ENCODE results near the gene ENOX2. TPM values are rescaled to one million over a fixed set of nuclear protein-coding genes. Genes with fewer than 3 reads are reported as not detected.
"Not testable (repeated sequence)": the region's sequence is repeated elsewhere in the genome, so short reads cannot be mapped to it uniquely, and the experiment has no call there.

Gene ENOX2
- total and polyA plus RNA-seq, 5 experiments from 2014 or later = 13.1 to 17.4 (median 15.1) TPM

- no peak overlapping the region for H3K27ac Mint-ChIP-seq
- no peak for DNase-seq
- H3K4me3 Mint-ChIP-seq = no peak overlapping the region
- H3K36me3 Mint-ChIP-seq = peaks cover 0 to 3% (median 2%) of the 10 kb centered on the region in 3 donors
- H3K4me1 Mint-ChIP-seq = no peaks in the 10 kb centered on the region
- no peak for ATAC-seq
- POLR2A ChIA-PET = no interaction called here
- H3K9me3 Mint-ChIP-seq = no peaks in the 10 kb centered on the region
- H3K27me3 Mint-ChIP-seq = no peaks in the 10 kb centered on the region
These were observed 103.6 kb downstream of the ENOX2 start for GRCh38 chrX:130799393-130799792.

- DNase-seq (no peak), ATAC-seq (no peak)
- H3K27ac Mint-ChIP-seq = no peak overlapping the region
- peaks cover 0 to 3% (median 0%) of the 10 kb centered on the region in 9 donors for H3K9me3 Mint-ChIP-seq
- no peaks in the 10 kb centered on the region for H3K4me1 Mint-ChIP-seq
- H3K36me3 Mint-ChIP-seq = peaks cover 0 to 4% (median 0%) of the 10 kb centered on the region in 3 donors
- POLR2A ChIA-PET = no interaction called here
- no peaks in the 10 kb centered on the region for H3K27me3 Mint-ChIP-seq
- no peak overlapping the region for H3K4me3 Mint-ChIP-seq
These were observed 109.0 kb downstream of the ENOX2 start for GRCh38 chrX:130793975-130794374.

GRCh38 chrX:130791870-130792269 lies 111.1 kb downstream of the ENOX2 start:
- H3K27ac Mint-ChIP-seq, ATAC-seq, POLR2A ChIA-PET, H3K9me3 Mint-ChIP-seq, H3K4me1 Mint-ChIP-seq, H3K36me3 Mint-ChIP-seq, H3K27me3 Mint-ChIP-seq, H3K4me3 Mint-ChIP-seq, DNase-seq: not testable (repeated sequence)

- DNase-seq (no peak), ATAC-seq (no peak)
- Mint-ChIP-seq H3K27ac (no peak overlapping the region), H3K36me3 (peaks cover 0 to 2% (median 0%) of the 10 kb centered on the region in 3 donors), H3K9me3 (peaks cover 0 to 3% (median 0%) of the 10 kb centered on the region in 9 donors), H3K27me3 (no peaks in the 10 kb centered on the region), H3K4me3 (no peak overlapping the region), H3K4me1 (no peaks in the 10 kb centered on the region)
- POLR2A ChIA-PET = no interaction called here
These were observed 113.2 kb downstream of the ENOX2 start for GRCh38 chrX:130789793-130790192.

DNA sequence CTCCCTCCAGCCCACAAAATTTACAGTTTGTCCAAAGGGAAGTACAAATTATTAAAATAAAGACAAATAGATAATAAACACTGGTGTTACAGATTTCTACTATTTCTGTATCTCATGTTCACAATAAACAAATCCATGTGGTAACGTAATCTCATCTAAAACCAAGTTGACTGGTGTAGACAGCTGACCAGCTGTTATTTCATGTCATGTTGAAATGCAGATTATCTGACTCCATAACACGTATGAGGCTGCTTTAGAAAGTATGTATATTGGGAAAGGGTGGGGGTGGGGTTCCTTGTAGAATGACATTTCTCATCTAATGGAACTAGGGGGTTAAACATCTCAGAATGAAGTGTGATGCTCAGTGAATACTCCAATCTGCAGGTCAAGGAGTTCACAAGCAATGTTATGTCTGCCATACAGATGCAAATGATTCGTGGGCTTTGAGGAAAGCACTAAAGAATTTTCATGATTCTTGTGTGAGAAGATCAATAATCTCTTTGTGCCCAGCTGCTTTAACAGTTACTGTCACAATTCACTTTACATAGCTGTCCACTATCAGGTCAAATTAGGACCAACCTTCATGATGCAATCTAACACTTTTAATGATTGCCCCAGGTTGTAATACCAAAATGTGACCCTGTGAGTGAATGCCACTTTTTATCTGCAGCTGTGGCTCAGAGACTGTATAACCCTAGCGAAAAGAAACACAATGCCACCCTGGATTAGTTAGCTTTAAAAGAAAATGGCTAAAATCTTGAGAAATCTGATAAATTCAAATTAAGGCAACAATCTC lies 114.0 kb downstream of the ENOX2 start:
- Mint-ChIP-seq H3K4me3 (no peak overlapping the region), H3K27me3 (no peaks in the 10 kb centered on the region), H3K27ac (no peak overlapping the region), H3K4me1 (no peaks in the 10 kb centered on the region), H3K9me3 (peaks cover 0 to 3% (median 0%) of the 10 kb centered on the region in 9 donors), H3K36me3 (peaks cover 0 to 2% (median 0%) of the 10 kb centered on the region in 3 donors)
- no peak for DNase-seq
- POLR2A ChIA-PET = no interaction called here
- no peak for ATAC-seq

DNA sequence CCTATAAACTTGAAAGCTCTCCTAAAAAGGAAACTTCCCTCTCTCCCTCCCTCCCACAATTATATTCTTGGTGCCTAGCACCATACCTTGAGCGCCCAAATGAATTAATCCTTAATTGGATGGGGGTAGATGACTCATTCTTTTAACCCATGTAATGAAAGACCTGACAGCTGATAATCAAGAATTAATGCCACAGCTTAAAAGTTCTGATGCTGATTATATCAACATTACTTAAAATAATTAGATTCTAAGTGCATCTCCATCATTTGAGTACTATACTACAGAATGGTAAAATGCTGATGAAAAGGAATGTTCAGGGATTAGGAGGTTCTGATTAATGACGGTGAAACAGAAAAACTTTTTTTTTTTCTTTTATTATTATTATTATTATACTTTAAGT lies 117.0 kb downstream of the ENOX2 start:
- no peak overlapping the region for H3K27ac Mint-ChIP-seq
- no peak overlapping the region for H3K4me3 Mint-ChIP-seq
- POLR2A ChIA-PET = no interaction called here
- peaks cover 0 to 6% (median 5%) of the 10 kb centered on the region in 3 donors for H3K36me3 Mint-ChIP-seq
- no peak for ATAC-seq
- no peaks in the 10 kb centered on the region for H3K27me3 Mint-ChIP-seq
- no peak for DNase-seq
- no peaks in the 10 kb centered on the region for H3K4me1 Mint-ChIP-seq
- H3K9me3 Mint-ChIP-seq = no peaks in the 10 kb centered on the region

GRCh38 chrX:130778773-130779172 lies 124.2 kb downstream of the ENOX2 start:
- Mint-ChIP-seq H3K9me3 (peaks cover 0 to 1% (median 0%) of the 10 kb centered on the region in 9 donors), H3K27me3 (no peaks in the 10 kb centered on the region), H3K4me1 (no peaks in the 10 kb centered on the region), H3K36me3 (peaks cover 4 to 37% (median 23%) of the 10 kb centered on the region in 3 donors), H3K27ac (no peak overlapping the region), H3K4me3 (no peak overlapping the region)
- ATAC-seq (no peak), DNase-seq (no peak)
- POLR2A ChIA-PET = no interaction called here

- DNase-seq (no peak), ATAC-seq (no peak)
- H3K27me3 Mint-ChIP-seq = no peaks in the 10 kb centered on the region
- peaks cover 0 to 4% (median 0%) of the 10 kb centered on the region in 4 donors for H3K4me1 Mint-ChIP-seq
- H3K36me3 Mint-ChIP-seq = peaks cover 4 to 37% (median 27%) of the 10 kb centered on the region in 3 donors
- H3K9me3 Mint-ChIP-seq = peaks cover 0 to 1% (median 0%) of the 10 kb centered on the region in 9 donors
- no peak overlapping the region for H3K27ac Mint-ChIP-seq
- POLR2A ChIA-PET = no interaction called here
- no peak overlapping the region for H3K4me3 Mint-ChIP-seq
These were observed 127.2 kb downstream of the ENOX2 start for GRCh38 chrX:130775849-130776248.

DNA sequence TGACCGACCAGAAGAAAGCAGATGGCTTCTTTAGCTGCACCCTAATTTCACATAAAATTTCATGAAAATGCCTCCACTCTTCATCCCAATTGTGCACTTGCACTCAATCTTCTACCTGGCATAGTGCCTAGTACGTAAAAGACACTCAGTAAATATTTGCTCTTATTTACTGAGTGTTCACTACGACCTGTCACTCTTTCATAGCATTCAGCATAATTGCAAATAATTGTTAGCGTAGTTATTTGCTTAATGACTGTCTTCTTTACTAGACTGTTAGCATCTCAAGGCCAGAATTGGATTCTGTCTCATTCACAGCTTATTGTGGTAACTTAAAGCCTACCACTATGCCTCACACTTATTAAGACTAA lies 130.2 kb downstream of the ENOX2 start:
- no peak overlapping the region for H3K27ac Mint-ChIP-seq
- no peak overlapping the region for H3K4me3 Mint-ChIP-seq

DNA sequence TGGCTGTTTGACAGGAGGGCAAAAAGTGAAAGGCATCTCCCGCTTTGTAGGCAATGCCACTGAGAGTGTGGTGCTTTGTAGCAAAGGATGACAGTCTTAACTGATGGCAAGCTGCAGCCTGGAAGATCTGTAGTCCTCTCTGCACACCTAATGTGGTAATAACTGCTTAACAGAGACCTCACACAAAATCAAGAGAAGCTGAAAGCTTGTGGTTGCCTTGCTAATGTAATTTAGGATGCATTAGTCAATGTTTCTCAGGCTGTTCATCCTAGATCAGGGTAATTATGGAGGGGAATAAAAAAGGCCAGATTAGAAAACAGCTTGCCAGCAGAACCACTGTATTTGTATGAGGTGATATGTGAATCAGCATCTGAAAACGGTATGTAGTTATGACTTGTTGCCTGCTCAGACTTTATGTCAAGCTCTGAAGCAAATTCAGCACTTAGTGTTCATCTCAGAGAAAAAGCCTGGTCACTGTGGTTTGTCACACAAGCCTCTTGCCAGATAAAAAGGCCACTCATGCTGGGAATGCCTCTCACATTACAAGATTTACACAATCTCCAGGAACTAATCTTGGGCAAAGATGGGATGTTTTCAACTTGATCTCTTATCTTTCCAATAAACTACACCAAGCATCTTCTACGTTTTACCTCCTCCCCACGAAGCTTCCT lies 130.8 kb downstream of the ENOX2 start:
- H3K9me3 Mint-ChIP-seq = peaks cover 0 to 2% (median 0%) of the 10 kb centered on the region in 9 donors
- POLR2A ChIA-PET = no interaction called here
- H3K27ac Mint-ChIP-seq = no peak overlapping the region
- H3K4me1 Mint-ChIP-seq = peaks cover 0 to 4% (median 0%) of the 10 kb centered on the region in 4 donors
- H3K27me3 Mint-ChIP-seq = no peaks in the 10 kb centered on the region
- no peak for DNase-seq
- peaks cover 0 to 29% (median 21%) of the 10 kb centered on the region in 3 donors for H3K36me3 Mint-ChIP-seq
- ATAC-seq = no peak
- no peak overlapping the region for H3K4me3 Mint-ChIP-seq

More for the DNA sequence above, 130.2 kb downstream of the ENOX2 start:
- no peaks in the 10 kb centered on the region for H3K27me3 Mint-ChIP-seq
- DNase-seq (no peak), ATAC-seq (no peak)
- POLR2A ChIA-PET = no interaction called here
- peaks cover 0 to 4% (median 0%) of the 10 kb centered on the region in 4 donors for H3K4me1 Mint-ChIP-seq
- peaks cover 0 to 1% (median 0%) of the 10 kb centered on the region in 9 donors for H3K9me3 Mint-ChIP-seq
- peaks cover 0 to 27% (median 19%) of the 10 kb centered on the region in 3 donors for H3K36me3 Mint-ChIP-seq

DNA sequence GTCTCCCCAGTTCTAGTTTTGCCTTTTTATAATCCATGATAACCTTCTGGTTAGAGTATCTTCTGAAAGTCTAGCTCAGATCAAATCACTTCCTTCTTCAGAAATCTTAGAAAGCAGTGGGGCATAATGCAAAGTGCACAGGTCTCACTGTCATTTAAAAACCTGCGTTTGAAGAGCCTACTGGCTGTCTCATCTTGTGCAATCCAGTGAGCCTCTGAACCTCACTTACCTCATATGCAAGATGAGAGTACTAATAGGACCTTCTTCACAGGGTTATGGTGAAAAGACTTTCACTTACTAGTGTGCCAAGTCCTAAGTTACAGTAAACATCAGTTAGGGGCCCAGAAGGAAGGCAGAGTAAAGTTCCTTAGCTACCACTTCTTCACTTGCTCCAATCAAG lies 131.4 kb downstream of the ENOX2 start:
- ATAC-seq (no peak), DNase-seq (no peak)
- POLR2A ChIA-PET = no interaction called here
- no peaks in the 10 kb centered on the region for H3K27me3 Mint-ChIP-seq
- peaks cover 0 to 2% (median 0%) of the 10 kb centered on the region in 9 donors for H3K9me3 Mint-ChIP-seq
- no peak overlapping the region for H3K4me3 Mint-ChIP-seq
- H3K36me3 Mint-ChIP-seq = peaks cover 0 to 26% (median 21%) of the 10 kb centered on the region in 3 donors
- H3K4me1 Mint-ChIP-seq = peaks cover 0 to 4% (median 0%) of the 10 kb centered on the region in 4 donors
- no peak overlapping the region for H3K27ac Mint-ChIP-seq

DNA sequence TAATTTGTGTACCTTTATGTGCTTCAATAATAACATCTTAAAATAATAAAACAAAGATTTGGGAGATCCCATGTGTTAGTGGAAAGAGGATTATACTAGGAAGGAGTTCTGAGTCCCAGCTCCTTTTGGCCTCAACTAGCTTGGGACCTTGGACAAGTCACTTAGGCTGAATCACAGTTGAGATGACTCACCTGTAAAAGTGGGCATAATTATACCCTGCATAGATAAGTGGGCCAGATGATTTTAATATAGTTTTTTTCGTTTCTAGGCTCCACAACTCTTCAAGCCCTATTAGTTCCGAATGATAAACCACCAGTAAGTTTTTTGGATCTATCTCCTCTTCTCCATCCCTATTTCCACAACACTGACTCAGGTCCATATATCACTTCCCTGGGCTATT lies 131.8 kb downstream of the ENOX2 start:
- DNase-seq (no peak), ATAC-seq (no peak)
- Mint-ChIP-seq H3K27ac (no peak overlapping the region), H3K27me3 (no peaks in the 10 kb centered on the region), H3K36me3 (peaks cover 0 to 22% (median 21%) of the 10 kb centered on the region in 3 donors), H3K9me3 (peaks cover 0 to 2% (median 0%) of the 10 kb centered on the region in 9 donors), H3K4me3 (no peak overlapping the region), H3K4me1 (peaks cover 0 to 4% (median 0%) of the 10 kb centered on the region in 4 donors)
- POLR2A ChIA-PET = no interaction called here

GRCh38 chrX:130770615-130771014 lies 132.4 kb downstream of the ENOX2 start:
- no peak overlapping the region for H3K4me3 Mint-ChIP-seq
- ATAC-seq = no peak
- H3K27ac Mint-ChIP-seq = no peak overlapping the region
- peaks cover 0 to 4% (median 0%) of the 10 kb centered on the region in 4 donors for H3K4me1 Mint-ChIP-seq
- no peaks in the 10 kb centered on the region for H3K27me3 Mint-ChIP-seq
- H3K9me3 Mint-ChIP-seq = peaks cover 0 to 2% (median 0%) of the 10 kb centered on the region in 9 donors
- POLR2A ChIA-PET = no interaction called here
- no peak for DNase-seq
- H3K36me3 Mint-ChIP-seq = peaks cover 0 to 20% (median 19%) of the 10 kb centered on the region in 3 donors

All from naive thymus-derived CD8-positive, alpha-beta T cell (primary cell).